OCI-LY3 (cell line): Measurements from ENCODE around the gene MROH9.

Experiments used
- H2AFZ ChIP-seq: fragments of 200-600, 300-600 bp; shearing (Covaris generic); 2 replicates; pipeline ENCODE4 v1.6.0; 2014; ENCODE audit warnings: antibody characterized with exemption, low read depth, low read length
- H3K27ac ChIP-seq: fragments of 200-600, 300-600 bp; sonication (generic); 2 replicates; pipeline ENCODE4 v1.5.1; 2014; ENCODE audit warnings: mild to moderate bottlenecking, low read length, moderate library complexity, mixed read lengths
- H3K27me3 ChIP-seq: fragments of 200-600, 300-600 bp; sonication (generic); 2 replicates; pipeline ENCODE4 v1.6.1; 2014; ENCODE audit warnings: low read depth, low read length, mixed read lengths
- H3K36me3 ChIP-seq: fragments of 200-600, 300-600 bp; sonication (generic); replicated peaks from 2 replicates; pipeline ENCODE3; 2014; ENCODE audit warnings: low read depth, low read length, mixed read lengths
- H3K4me1 ChIP-seq: fragments of 300-600, 200-600 bp; sonication (generic); 2 replicates; pipeline ENCODE4 v1.6.1; 2014; ENCODE audit warnings: low read length, mixed read lengths
- H3K4me2 ChIP-seq: fragments of 200-600, 300-600 bp; sonication (generic); 2 replicates; pipeline ENCODE4 v1.6.1; 2014; ENCODE audit warnings: low read length, mixed read lengths
- H3K4me3 ChIP-seq: fragments of 300-600, 200-600 bp; sonication (generic); 2 replicates; pipeline ENCODE4 v1.5.1; 2014; ENCODE audit warnings: antibody characterized with exemption, mild to moderate bottlenecking, low read length, moderate library complexity
- H3K79me2 ChIP-seq: fragments of 300-600, 200-600 bp; shearing (Covaris generic); 2 replicates; pipeline ENCODE4 v1.6.1; 2014; ENCODE audit warnings: mild to moderate bottlenecking, low read length, mixed read lengths
- H3K9ac ChIP-seq: fragments of 300-600, 200-600 bp; shearing (Covaris generic); 2 replicates; pipeline ENCODE4 v1.6.0; 2014; ENCODE audit warnings: mild to moderate bottlenecking, low read length, moderate library complexity
- H3K9me3 ChIP-seq: fragments of 200-600, 300-600 bp; shearing (Covaris generic); 2 replicates; pipeline ENCODE4 v1.6.1; 2014; ENCODE audit warnings: low read length, mixed read lengths; ENCODE audit not compliant: insufficient read depth
- H4K20me1 ChIP-seq: fragments of 200-600, 300-600 bp; sonication (generic); 2 replicates; pipeline ENCODE4 v1.6.1; 2016; ENCODE audit warnings: low read length, mixed read lengths; ENCODE audit not compliant: insufficient read depth
- EZH2phosphoT487 ChIP-seq: fragments of 200-600 bp; shearing (Covaris generic); IDR thresholded peaks from 2 replicates; pipeline ENCODE4 v1.6.1; 2018; ENCODE audit warnings: antibody characterized with exemption, mixed run types, low read depth
- TF ChIP-seq, protein P1 (sequence below): fragments of 200-600, 300-600 bp; sonication (generic); IDR thresholded peaks from 2 replicates; pipeline ENCODE4 v1.5.1; 2014; ENCODE audit warnings: antibody characterized with exemption, low read length, low read depth

MROH9 gene

DNA sequence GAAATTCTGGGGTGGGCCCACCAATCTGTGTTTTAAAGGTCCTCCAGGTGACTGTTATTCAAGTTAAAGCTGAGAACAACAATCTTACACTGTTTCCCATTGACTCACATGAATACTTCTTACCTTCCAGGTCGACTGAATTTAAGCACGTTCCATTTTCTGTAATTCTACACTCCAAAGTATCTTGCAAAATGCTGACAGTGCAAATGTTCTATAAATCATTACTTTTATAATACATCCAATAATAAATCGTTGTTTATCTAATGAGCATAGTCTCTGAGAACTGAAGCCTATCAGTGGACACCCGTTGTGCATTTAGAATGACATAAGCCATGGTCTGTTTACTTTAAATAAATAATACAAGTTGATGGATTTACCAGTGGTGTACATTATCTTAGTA is 79.5 kb downstream of the MROH9 start:
- Histone ChIP-seq H3K79me2 (no peaks in the 10 kb centered on the region), H3K4me1 (no peaks in the 10 kb centered on the region), H4K20me1 (0 out of 2 replicates have a peak, but pooled peaks cover 5% of the 10 kb centered on the region), H3K27ac (no peak overlapping the region), H3K9ac (no peak overlapping the region), H2AFZ (no peak overlapping the region), H3K9me3 (no peaks in the 10 kb centered on the region), H3K4me3 (no peak overlapping the region), H3K4me2 (no peak overlapping the region), H3K36me3 (no peaks in the 10 kb centered on the region), H3K27me3 (no peaks in the 10 kb centered on the region)
- TF ChIP-seq, protein P1, sequence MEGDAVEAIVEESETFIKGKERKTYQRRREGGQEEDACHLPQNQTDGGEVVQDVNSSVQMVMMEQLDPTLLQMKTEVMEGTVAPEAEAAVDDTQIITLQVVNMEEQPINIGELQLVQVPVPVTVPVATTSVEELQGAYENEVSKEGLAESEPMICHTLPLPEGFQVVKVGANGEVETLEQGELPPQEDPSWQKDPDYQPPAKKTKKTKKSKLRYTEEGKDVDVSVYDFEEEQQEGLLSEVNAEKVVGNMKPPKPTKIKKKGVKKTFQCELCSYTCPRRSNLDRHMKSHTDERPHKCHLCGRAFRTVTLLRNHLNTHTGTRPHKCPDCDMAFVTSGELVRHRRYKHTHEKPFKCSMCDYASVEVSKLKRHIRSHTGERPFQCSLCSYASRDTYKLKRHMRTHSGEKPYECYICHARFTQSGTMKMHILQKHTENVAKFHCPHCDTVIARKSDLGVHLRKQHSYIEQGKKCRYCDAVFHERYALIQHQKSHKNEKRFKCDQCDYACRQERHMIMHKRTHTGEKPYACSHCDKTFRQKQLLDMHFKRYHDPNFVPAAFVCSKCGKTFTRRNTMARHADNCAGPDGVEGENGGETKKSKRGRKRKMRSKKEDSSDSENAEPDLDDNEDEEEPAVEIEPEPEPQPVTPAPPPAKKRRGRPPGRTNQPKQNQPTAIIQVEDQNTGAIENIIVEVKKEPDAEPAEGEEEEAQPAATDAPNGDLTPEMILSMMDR: no peak

DNA sequence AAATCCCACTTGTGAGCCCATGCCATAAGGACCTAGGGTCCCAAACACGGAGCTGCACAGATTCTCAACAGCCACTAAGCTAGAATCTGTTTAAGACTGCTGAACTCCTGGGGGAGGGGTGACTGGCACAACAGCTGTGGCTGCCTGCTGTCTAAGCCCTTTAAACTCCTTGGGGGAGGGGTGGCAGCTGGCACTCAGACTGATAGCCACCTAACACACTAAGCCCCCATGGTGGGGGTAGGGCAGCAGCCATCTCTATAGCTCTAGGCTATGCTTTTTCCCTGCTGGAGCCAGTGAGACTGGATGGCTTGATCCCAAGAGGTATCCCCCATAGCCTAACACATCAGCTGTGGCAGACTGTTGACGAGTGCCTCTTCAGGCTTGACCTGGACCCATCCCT is 82.1 kb downstream of the MROH9 start:
- H3K27ac ChIP-seq: no peak overlapping the region
- H3K4me3 ChIP-seq: no peak overlapping the region
- TF ChIP-seq, protein P1: no peak
- no peak for TF ChIP-seq EZH2phosphoT487
- no peaks in the 10 kb centered on the region for H3K9me3 ChIP-seq
- H3K4me2 ChIP-seq: no peak overlapping the region
- no peaks in the 10 kb centered on the region for H3K36me3 ChIP-seq
- no peak overlapping the region for H2AFZ ChIP-seq
- no peaks in the 10 kb centered on the region for H3K4me1 ChIP-seq
- H3K9ac ChIP-seq: no peak overlapping the region
- no peaks in the 10 kb centered on the region for H3K27me3 ChIP-seq
- H3K79me2 ChIP-seq: no peaks in the 10 kb centered on the region
- 0 out of 2 replicates have a peak, but pooled peaks cover 5% of the 10 kb centered on the region for H4K20me1 ChIP-seq

DNA sequence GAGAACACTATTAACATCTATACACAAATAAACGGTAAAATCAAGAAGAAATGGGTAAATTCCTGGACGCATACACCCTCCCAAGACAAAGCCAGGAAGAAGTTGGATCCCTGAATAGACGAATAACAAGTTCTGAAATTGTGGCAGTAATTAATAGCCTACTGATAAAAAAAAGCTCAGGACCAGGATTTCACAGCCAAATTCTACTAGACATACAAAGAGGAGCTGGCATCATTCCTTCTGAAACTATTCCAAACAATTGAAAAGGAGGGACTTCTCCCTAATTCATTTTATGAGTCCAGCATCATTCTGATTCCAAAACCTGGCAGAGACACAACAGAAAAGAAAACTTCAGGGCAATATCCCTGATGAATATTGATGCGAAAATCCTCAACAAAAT is 84.6 kb downstream of the MROH9 start:
- H2AFZ ChIP-seq: no peak overlapping the region
- H3K4me2 ChIP-seq: no peak overlapping the region
- no peak overlapping the region for H3K4me3 ChIP-seq
- H3K79me2 ChIP-seq: no peaks in the 10 kb centered on the region
- no peaks in the 10 kb centered on the region for H3K27me3 ChIP-seq
- no peaks in the 10 kb centered on the region for H3K4me1 ChIP-seq
- H4K20me1 ChIP-seq: 0 out of 2 replicates have a peak, but pooled peaks cover 5% of the 10 kb centered on the region
- no peak overlapping the region for H3K9ac ChIP-seq
- H3K9me3 ChIP-seq: no peaks in the 10 kb centered on the region
- H3K27ac ChIP-seq: no peak overlapping the region
- TF ChIP-seq EZH2phosphoT487: no peak
- TF ChIP-seq, protein P1: no peak
- H3K36me3 ChIP-seq: no peaks in the 10 kb centered on the region

DNA sequence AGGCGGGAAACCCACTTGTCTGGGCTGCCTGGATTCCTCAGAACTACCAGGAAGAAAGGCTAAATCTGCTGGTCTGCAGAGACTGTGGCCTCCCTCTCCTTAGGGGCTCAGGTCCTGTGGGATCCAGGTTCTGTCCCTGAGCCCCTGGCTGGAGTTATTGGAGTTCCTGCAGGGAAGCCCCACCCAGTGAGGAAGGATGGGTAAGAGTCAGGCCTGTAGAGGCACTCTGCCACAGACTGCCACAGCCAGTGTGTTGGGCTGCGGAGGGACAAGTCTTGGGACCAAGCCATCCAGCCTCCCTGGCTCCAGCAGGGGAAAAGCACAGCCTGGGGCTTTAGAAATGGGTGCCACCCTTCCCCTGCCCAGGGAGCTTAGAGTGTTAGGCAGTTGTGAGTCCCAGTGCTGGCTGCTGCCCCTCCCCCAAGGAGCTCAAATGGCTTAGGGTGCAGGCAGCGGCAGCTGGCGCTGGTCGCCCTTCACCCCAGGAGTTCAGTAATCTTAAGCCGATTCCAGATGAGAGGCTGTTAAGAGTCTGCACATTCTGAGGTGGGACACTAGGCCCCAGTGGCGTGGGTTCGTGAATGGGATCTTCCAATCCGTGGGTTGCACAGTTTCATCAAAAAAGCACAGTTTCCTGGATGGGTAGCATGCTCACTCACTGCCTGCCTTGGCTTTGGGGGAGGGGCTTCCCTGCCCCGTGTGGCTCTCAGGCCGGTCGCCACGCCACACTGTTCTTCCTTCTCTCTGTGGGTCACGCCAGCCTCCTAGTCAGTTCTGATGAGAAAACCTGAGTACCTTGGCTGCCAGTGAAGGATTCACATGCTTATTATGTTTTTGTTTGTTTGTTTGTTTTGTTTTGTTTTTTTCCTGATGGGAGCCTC is 97.7 kb downstream of the MROH9 start:
- no peaks in the 10 kb centered on the region for H3K27me3 ChIP-seq
- H3K9me3 ChIP-seq: no peaks in the 10 kb centered on the region
- H3K4me3 ChIP-seq: no peak overlapping the region
- no peaks in the 10 kb centered on the region for H3K4me1 ChIP-seq
- no peak overlapping the region for H3K9ac ChIP-seq
- H2AFZ ChIP-seq: no peak overlapping the region
- no peak overlapping the region for H3K4me2 ChIP-seq
- H3K36me3 ChIP-seq: no peaks in the 10 kb centered on the region
- TF ChIP-seq, protein P1: no peak
- no peak for TF ChIP-seq EZH2phosphoT487
- H3K27ac ChIP-seq: no peak overlapping the region
- H4K20me1 ChIP-seq: no peaks in the 10 kb centered on the region
- no peaks in the 10 kb centered on the region for H3K79me2 ChIP-seq
